ENCODE measurements around the gene PCNA.

PCNA gene

DNA sequence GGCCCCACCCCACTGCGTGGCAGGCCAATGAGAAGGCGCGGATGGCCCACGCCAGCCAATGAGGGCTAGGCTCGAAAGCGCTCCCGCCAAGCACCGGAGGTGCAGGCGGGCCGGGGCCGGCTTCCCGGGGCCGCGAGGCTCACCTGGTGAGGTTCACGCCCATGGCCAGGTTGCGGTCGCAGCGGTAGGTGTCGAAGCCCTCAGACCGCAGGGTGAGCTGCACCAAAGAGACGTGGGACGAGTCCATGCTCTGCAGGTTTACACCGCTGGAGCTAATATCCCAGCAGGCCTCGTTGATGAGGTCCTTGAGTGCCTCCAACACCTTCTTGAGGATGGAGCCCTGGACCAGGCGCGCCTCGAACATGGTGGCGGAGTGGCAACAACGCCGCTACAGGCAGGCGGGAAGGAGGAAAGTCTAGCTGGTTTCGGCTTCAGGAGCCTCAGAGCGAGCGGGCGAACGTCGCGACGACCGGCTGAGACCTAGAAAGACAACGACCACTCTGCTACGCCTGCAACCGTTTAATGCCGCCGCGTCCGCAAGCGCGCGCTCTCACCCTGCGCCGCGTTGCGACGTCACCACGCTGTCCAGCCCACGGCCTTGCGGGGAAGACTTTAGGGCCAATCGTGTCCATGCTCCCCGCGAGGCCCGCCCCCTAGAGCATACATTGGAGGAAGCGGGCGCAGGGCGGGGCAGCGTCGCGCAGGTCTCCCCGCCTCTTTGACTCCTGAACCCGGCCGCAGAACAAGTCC is at the start of gene PCNA:
Gene PCNA, minus strand, starts transcription at position 524 of the 750 bp plus-strand sequence. Its CDS starts 160 bp downstream, at position 364.
- Histone ChIP-seq H3K9me3 (ENCODE audit: control insufficient read depth in 1 of 2, low read length in 2 of 2) (no peaks in the 10 kb centered on the region), H3K27me3 (ENCODE audit: low read depth, low read length) (no peaks in the 10 kb centered on the region), H3K4me1 (ENCODE audit: control insufficient read depth in 1 of 2, insufficient read depth in 2 of 2, low read length in 2 of 2) (peaks cover 10 to 15% of the 10 kb centered on the region in 2 donors), H3K27ac (ENCODE audit: low read length) (peak within 1 kb of the TSS; percentile 92), H3K36me3 (ENCODE audit: control insufficient read depth in 1 of 2, insufficient read depth in 2 of 2, low read length in 2 of 2) (peaks cover 21 to 25% of the 10 kb centered on the region in 2 donors), H3K4me3 (ENCODE audit: low read depth in 1 of 2, low read length in 2 of 2) (peak within 1 kb of the TSS; percentile 95 to 99)

- H3K9me3 ChIP-seq (ENCODE audit: control insufficient read depth in 1 of 2, low read length in 2 of 2), result no peaks in the 10 kb centered on the region
- peaks cover 0 to 4% of the 10 kb centered on the region in 2 donors for H3K36me3 ChIP-seq (ENCODE audit: control insufficient read depth in 1 of 2, insufficient read depth in 2 of 2, low read length in 2 of 2)
- no peak overlapping the region for H3K27ac ChIP-seq (ENCODE audit: low read length)
- H3K27me3 ChIP-seq (ENCODE audit: low read depth, low read length), result no peaks in the 10 kb centered on the region
- H3K4me1 ChIP-seq (ENCODE audit: control insufficient read depth in 1 of 2, insufficient read depth in 2 of 2, low read length in 2 of 2), result peaks cover 28 to 36% of the 10 kb centered on the region in 2 donors
- no peak overlapping the region for H3K4me3 ChIP-seq (ENCODE audit: low read depth in 1 of 2, low read length in 2 of 2)
Measured at GRCh38 chr20:5168651-5169396, 49.1 kb upstream of the PCNA start.

DNA sequence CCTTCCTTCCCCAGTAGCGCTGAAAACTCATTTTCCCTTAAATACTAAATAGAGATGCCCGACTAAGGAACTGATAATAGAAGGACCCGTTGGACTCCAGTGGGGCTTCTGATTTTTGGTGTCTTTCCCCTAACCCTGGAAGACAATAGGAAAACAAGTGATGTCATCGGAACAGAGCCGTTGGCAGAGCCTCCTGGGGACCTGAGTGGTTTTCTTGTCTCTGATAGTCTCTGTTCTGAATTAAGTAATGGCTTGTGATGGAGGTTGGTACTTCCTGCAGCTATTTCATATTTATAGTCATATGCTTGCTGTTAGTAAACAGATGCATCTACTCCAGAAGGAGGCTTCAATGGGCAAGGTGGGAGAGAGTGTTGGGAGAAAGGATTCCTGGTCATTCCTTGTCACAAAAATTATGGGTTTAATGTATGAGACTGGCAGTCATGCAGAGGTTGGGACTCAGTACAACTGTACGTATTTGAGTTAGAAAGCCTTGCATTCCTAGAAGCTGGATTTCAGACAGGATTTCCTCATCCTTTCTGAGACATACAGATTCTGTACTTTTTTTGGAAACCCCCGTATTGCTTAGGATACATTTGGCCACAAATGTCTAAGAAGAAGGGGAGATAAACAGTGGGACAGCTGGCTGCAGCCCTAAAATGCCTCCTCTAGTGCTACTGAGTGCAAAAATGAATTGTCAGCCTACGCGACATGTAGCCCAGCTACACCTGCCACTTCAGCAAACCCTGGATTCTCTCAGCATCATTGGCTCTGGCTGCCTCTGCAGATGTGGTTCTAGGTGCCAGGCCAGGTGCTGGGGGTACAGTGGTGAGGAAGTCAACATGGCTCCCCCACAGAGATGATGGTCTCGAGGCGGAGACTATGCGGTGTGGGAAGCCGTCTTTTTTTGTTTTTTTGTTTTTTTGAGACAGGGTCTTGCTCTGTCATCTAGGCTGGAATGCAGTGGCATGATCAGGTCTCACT is 45.2 kb upstream of the PCNA start:
- Histone ChIP-seq H3K4me3 (ENCODE audit: low read depth in 1 of 2, low read length in 2 of 2) (no peak overlapping the region), H3K27me3 (ENCODE audit: low read depth, low read length) (no peaks in the 10 kb centered on the region), H3K4me1 (ENCODE audit: control insufficient read depth in 1 of 2, insufficient read depth in 2 of 2, low read length in 2 of 2) (peaks cover 14 to 16% of the 10 kb centered on the region in 2 donors), H3K36me3 (ENCODE audit: control insufficient read depth in 1 of 2, insufficient read depth in 2 of 2, low read length in 2 of 2) (no peaks in the 10 kb centered on the region), H3K27ac (ENCODE audit: low read length) (no peak overlapping the region), H3K9me3 (ENCODE audit: control insufficient read depth in 1 of 2, low read length in 2 of 2) (no peaks in the 10 kb centered on the region)

DNA sequence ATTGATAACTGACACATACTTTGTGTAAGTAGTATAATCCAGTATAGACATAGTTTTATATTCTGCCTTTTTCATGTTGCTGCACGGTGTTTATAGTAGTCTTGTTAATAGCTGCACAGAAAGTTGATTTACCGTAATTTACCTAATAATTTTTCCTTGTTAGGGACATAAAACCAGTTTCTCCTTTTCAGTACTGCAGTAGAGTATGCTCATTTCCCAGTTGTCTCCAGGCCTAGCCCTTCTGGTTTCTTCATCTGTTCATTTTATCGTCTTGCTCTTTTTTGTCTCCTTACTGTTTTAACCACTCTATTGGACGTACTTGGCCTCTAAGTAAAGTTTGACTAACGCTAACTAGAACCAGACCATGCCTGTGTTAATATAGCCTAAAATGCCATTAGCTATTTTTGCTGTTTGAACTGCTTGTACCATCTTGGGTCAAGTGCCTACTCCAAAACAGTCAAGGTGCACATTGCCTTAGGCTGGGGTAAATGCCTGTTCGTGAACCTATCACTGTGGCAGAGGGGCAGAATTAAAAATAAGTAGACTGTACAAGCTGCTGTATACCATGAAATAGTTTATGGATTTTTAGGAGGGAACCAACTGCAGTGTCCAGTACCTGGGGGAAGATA is 41.9 kb upstream of the PCNA start:
- Histone ChIP-seq H3K27me3 (ENCODE audit: low read depth, low read length) (no peaks in the 10 kb centered on the region), H3K27ac (ENCODE audit: low read length) (no peak overlapping the region), H3K9me3 (ENCODE audit: control insufficient read depth in 1 of 2, low read length in 2 of 2) (no peaks in the 10 kb centered on the region), H3K4me1 (ENCODE audit: control insufficient read depth in 1 of 2, insufficient read depth in 2 of 2, low read length in 2 of 2) (peaks cover 0 to 8% of the 10 kb centered on the region in 2 donors), H3K36me3 (ENCODE audit: control insufficient read depth in 1 of 2, insufficient read depth in 2 of 2, low read length in 2 of 2) (no peaks in the 10 kb centered on the region), H3K4me3 (ENCODE audit: low read depth in 1 of 2, low read length in 2 of 2) (no peak overlapping the region)

- H3K36me3 ChIP-seq (ENCODE audit: control insufficient read depth in 1 of 2, insufficient read depth in 2 of 2, low read length in 2 of 2), result no peaks in the 10 kb centered on the region
- peaks cover 0 to 11% of the 10 kb centered on the region in 2 donors for H3K4me1 ChIP-seq (ENCODE audit: control insufficient read depth in 1 of 2, insufficient read depth in 2 of 2, low read length in 2 of 2)
- no peak overlapping the region for H3K27ac ChIP-seq (ENCODE audit: low read length)
- no peak overlapping the region for H3K4me3 ChIP-seq (ENCODE audit: low read depth in 1 of 2, low read length in 2 of 2)
- H3K27me3 ChIP-seq (ENCODE audit: low read depth, low read length), result no peaks in the 10 kb centered on the region
- no peaks in the 10 kb centered on the region for H3K9me3 ChIP-seq (ENCODE audit: control insufficient read depth in 1 of 2, low read length in 2 of 2)
Measured at GRCh38 chr20:5160882-5161281, 41.1 kb upstream of the PCNA start.

- Histone ChIP-seq H3K4me1 (ENCODE audit: control insufficient read depth in 1 of 2, insufficient read depth in 2 of 2, low read length in 2 of 2) (peaks cover 0 to 14% of the 10 kb centered on the region in 2 donors), H3K27me3 (ENCODE audit: low read depth, low read length) (no peaks in the 10 kb centered on the region), H3K27ac (ENCODE audit: low read length) (no peak overlapping the region), H3K36me3 (ENCODE audit: control insufficient read depth in 1 of 2, insufficient read depth in 2 of 2, low read length in 2 of 2) (no peaks in the 10 kb centered on the region), H3K4me3 (ENCODE audit: low read depth in 1 of 2, low read length in 2 of 2) (no peak overlapping the region), H3K9me3 (ENCODE audit: control insufficient read depth in 1 of 2, low read length in 2 of 2) (no peaks in the 10 kb centered on the region)
Measured at GRCh38 chr20:5159928-5160327, 40.2 kb upstream of the PCNA start.

DNA sequence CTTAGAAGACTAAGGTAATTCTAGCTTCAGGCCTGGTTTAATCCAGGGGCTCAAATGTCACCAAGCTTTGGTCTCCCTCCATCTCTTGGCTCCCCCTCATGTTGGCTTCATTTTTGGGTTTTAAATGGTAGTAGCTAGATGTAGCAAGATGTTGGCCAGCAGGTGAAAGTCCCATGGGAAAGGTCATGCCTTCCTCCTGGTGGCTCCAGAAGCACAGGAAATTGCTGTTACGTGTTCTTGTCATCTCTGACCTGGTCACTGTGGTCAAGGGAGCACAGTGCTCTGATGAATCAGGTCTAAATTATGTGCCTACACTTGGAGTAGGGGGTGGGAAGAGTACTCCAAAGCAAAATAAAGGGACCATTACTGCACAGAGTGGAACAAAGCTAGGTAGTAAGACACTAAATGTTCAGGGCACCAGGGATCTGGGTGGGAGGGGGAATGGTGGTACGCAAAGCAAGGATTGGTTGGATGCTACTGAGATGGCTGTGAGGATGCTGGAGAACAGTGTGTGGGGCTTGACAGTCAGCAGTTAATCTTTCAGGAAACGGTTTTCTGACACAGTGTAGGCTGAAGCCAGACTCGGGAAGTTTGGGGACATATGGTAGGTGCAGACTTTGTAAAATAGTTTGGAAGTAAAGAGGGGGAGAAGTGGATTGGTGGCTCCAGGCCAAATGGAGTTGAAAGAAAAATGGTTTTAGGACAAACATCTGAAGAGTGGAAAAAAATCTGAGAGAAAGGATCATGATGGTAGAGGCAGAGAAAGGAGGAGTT is 37.1 kb upstream of the PCNA start:
- Histone ChIP-seq H3K9me3 (ENCODE audit: control insufficient read depth in 1 of 2, low read length in 2 of 2) (no peaks in the 10 kb centered on the region), H3K4me3 (ENCODE audit: low read depth in 1 of 2, low read length in 2 of 2) (no peak overlapping the region), H3K27ac (ENCODE audit: low read length) (no peak overlapping the region), H3K27me3 (ENCODE audit: low read depth, low read length) (no peaks in the 10 kb centered on the region), H3K4me1 (ENCODE audit: control insufficient read depth in 1 of 2, insufficient read depth in 2 of 2, low read length in 2 of 2) (peaks cover 0 to 31% of the 10 kb centered on the region in 2 donors), H3K36me3 (ENCODE audit: control insufficient read depth in 1 of 2, insufficient read depth in 2 of 2, low read length in 2 of 2) (no peaks in the 10 kb centered on the region)

- H3K36me3 ChIP-seq (ENCODE audit: control insufficient read depth in 1 of 2, insufficient read depth in 2 of 2, low read length in 2 of 2), result no peaks in the 10 kb centered on the region
- no peaks in the 10 kb centered on the region for H3K27me3 ChIP-seq (ENCODE audit: low read depth, low read length)
- no peak overlapping the region for H3K4me3 ChIP-seq (ENCODE audit: low read depth in 1 of 2, low read length in 2 of 2)
- no peaks in the 10 kb centered on the region for H3K9me3 ChIP-seq (ENCODE audit: control insufficient read depth in 1 of 2, low read length in 2 of 2)
- peaks cover 0 to 38% of the 10 kb centered on the region in 2 donors for H3K4me1 ChIP-seq (ENCODE audit: control insufficient read depth in 1 of 2, insufficient read depth in 2 of 2, low read length in 2 of 2)
- no peak overlapping the region for H3K27ac ChIP-seq (ENCODE audit: low read length)
Measured at GRCh38 chr20:5155404-5155803, 35.6 kb upstream of the PCNA start.

DNA sequence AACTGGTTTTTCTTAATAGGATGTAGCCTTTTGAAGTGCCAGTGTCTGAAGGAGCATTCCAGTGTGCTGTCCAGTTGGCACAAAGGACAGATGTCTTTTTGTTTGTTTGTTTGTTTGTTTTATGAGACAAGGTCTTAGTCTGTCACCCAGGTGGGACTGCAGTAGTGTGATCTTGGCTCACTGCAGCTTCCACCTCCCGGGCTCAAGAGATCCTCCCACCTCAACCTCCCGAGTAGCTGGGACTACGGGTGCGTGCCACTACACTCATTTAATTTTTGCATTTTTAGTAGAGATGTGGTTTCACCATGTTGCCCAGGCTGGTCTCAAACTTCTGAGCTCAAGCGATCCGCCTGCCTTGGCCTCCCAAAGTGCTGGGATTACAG is 34.8 kb upstream of the PCNA start:
- Histone ChIP-seq H3K27ac (ENCODE audit: low read length) (no peak overlapping the region), H3K4me3 (ENCODE audit: low read depth in 1 of 2, low read length in 2 of 2) (no peak overlapping the region), H3K4me1 (ENCODE audit: control insufficient read depth in 1 of 2, insufficient read depth in 2 of 2, low read length in 2 of 2) (peaks cover 0 to 47% of the 10 kb centered on the region in 2 donors), H3K36me3 (ENCODE audit: control insufficient read depth in 1 of 2, insufficient read depth in 2 of 2, low read length in 2 of 2) (no peaks in the 10 kb centered on the region), H3K9me3 (ENCODE audit: control insufficient read depth in 1 of 2, low read length in 2 of 2) (no peaks in the 10 kb centered on the region), H3K27me3 (ENCODE audit: low read depth, low read length) (no peaks in the 10 kb centered on the region)

Data from muscle layer of duodenum (tissue), 2 donors.